GM21526 (cell line): ENCODE results near the gene FAM83C.

Experiments used
- ATAC-seq: cut with Tn5 transposase; IDR thresholded peaks from one replicate; pipeline ENCODE4 v1.9.1; 2021; ENCODE audit warnings: moderate library complexity; ENCODE audit not compliant: unreplicated experiment, low FRiP score

Gene FAM83C

GRCh38 chr20:35284992-35285805, 7.0 kb downstream of the FAM83C start:
- no peak for ATAC-seq

- ATAC-seq, result no peak
Observed at GRCh38 chr20:35284267-35284991, 7.8 kb downstream of the FAM83C start, which contains the start of gene EIF6. Gene EIF6 (minus strand): TSS chr20:35284772. CDS start chr20:35284487, 285 bp downstream.

GRCh38 chr20:35283441-35284266, 8.6 kb downstream of the FAM83C start:
- ATAC-seq, result no peak

- no peak for ATAC-seq
Observed at GRCh38 chr20:35281506-35282101, 10.6 kb downstream of the FAM83C start.

GRCh38 chr20:35280523-35280922, 11.7 kb downstream of the FAM83C start:
- no peak for ATAC-seq

GRCh38 chr20:35279533-35280174, 12.6 kb downstream of the FAM83C start:
- ATAC-seq, result no peak

GRCh38 chr20:35279040-35279439, 13.2 kb downstream of the FAM83C start:
- ATAC-seq, result no peak

GRCh38 chr20:35277531-35278395, 14.5 kb downstream of the FAM83C start, which contains the start of gene MMP24OS:
Gene MMP24OS (minus strand): TSS chr20:35278122. CDS start chr20:35277929, 193 bp downstream.
- ATAC-seq, result peak; percentile 68

GRCh38 chr20:35277127-35277526, 15.1 kb downstream of the FAM83C start:
- no peak for ATAC-seq

GRCh38 chr20:35276408-35276807, 15.8 kb downstream of the FAM83C start:
- no peak for ATAC-seq

GRCh38 chr20:35275741-35276251, 16.4 kb downstream of the FAM83C start:
- ATAC-seq, result no peak

GRCh38 chr20:35274172-35275092, 17.8 kb downstream of the FAM83C start:
- no peak for ATAC-seq

- ATAC-seq, result no peak
Observed at GRCh38 chr20:35273449-35274171, 18.6 kb downstream of the FAM83C start.

- no peak for ATAC-seq
Observed at GRCh38 chr20:35271904-35272303, 20.3 kb downstream of the FAM83C start.

GRCh38 chr20:35271073-35271882, 20.9 kb downstream of the FAM83C start:
- no peak for ATAC-seq
